ENCODE results near the gene DPP8.

The DPP8 gene

GRCh38 chr15:65529762-65530317, 12.4 kb upstream of the DPP8 start:
- H3K79me2 ChIP-seq (ENCODE audit: insufficient read depth, low read depth): peaks cover 47% of the 10 kb centered on the region
- no peaks in the 10 kb centered on the region for H3K27me3 ChIP-seq (ENCODE audit: insufficient read depth, low read depth)
- peaks cover 26% of the 10 kb centered on the region for H3K4me1 ChIP-seq (ENCODE audit: low read depth, poor library complexity, severe bottlenecking)
- no peaks in the 10 kb centered on the region for H4K20me1 ChIP-seq (ENCODE audit: insufficient read depth)
- H3K9ac ChIP-seq: peak overlapping the region; percentile 98
- peak overlapping the region; percentile 99 for H2AFZ ChIP-seq (ENCODE audit: low read depth)
- no peak for TF ChIP-seq CTCF (conservative IDR thresholded peaks at IDR 0.05; ENCODE audit: low read depth, low read length)
- H3K27ac ChIP-seq: peak overlapping the region; percentile 93
- peak overlapping the region; percentile 56 for H3K4me2 ChIP-seq
- H3K36me3 ChIP-seq (ENCODE audit: insufficient read depth): no peaks in the 10 kb centered on the region
- H3K4me3 ChIP-seq (IDR thresholded peaks at IDR 0.05; ENCODE audit: insufficient read depth, low read depth, low read length): no peak overlapping the region

- Histone ChIP-seq H3K27me3 (ENCODE audit: insufficient read depth, low read depth) (no peaks in the 10 kb centered on the region), H3K27ac (no peak overlapping the region), H3K36me3 (ENCODE audit: insufficient read depth) (no peaks in the 10 kb centered on the region), H3K9ac (no peak overlapping the region), H2AFZ (ENCODE audit: low read depth) (no peak overlapping the region), H3K4me2 (no peak overlapping the region), H3K79me2 (ENCODE audit: insufficient read depth, low read depth) (peaks cover 34% of the 10 kb centered on the region), H4K20me1 (ENCODE audit: insufficient read depth) (no peaks in the 10 kb centered on the region), H3K4me3 (IDR thresholded peaks at IDR 0.05; ENCODE audit: insufficient read depth, low read depth, low read length) (no peak overlapping the region), H3K4me1 (ENCODE audit: low read depth, poor library complexity, severe bottlenecking) (peaks cover 26% of the 10 kb centered on the region)
- no peak for TF ChIP-seq CTCF (conservative IDR thresholded peaks at IDR 0.05; ENCODE audit: low read depth, low read length)
Measured at GRCh38 chr15:65528461-65529060, 11.1 kb upstream of the DPP8 start.

- peaks cover 5% of the 10 kb centered on the region for H3K4me1 ChIP-seq (ENCODE audit: low read depth, poor library complexity, severe bottlenecking)
- H3K4me3 ChIP-seq (IDR thresholded peaks at IDR 0.05; ENCODE audit: insufficient read depth, low read depth, low read length): no peak overlapping the region
- H4K20me1 ChIP-seq (ENCODE audit: insufficient read depth): no peaks in the 10 kb centered on the region
- H3K27ac ChIP-seq: no peak overlapping the region
- no peaks in the 10 kb centered on the region for H3K36me3 ChIP-seq (ENCODE audit: insufficient read depth)
- no peak overlapping the region for H3K9ac ChIP-seq
- TF ChIP-seq CTCF (conservative IDR thresholded peaks at IDR 0.05; ENCODE audit: low read depth, low read length): no peak
- no peaks in the 10 kb centered on the region for H3K27me3 ChIP-seq (ENCODE audit: insufficient read depth, low read depth)
- peaks cover 5% of the 10 kb centered on the region; the same call in 1 of the 2 replicates for H3K79me2 ChIP-seq (ENCODE audit: insufficient read depth, low read depth)
- H3K4me2 ChIP-seq: no peak overlapping the region
- H2AFZ ChIP-seq (ENCODE audit: low read depth): no peak overlapping the region
Measured at GRCh38 chr15:65525622-65526021, 8.1 kb upstream of the DPP8 start.

GRCh38 chr15:65524226-65524625, 6.7 kb upstream of the DPP8 start:
- Histone ChIP-seq H3K4me1 (ENCODE audit: low read depth, poor library complexity, severe bottlenecking) (no peaks in the 10 kb centered on the region), H4K20me1 (ENCODE audit: insufficient read depth) (no peaks in the 10 kb centered on the region), H3K27ac (no peak overlapping the region), H3K9ac (no peak overlapping the region), H3K79me2 (ENCODE audit: insufficient read depth, low read depth) (no peaks in the 10 kb centered on the region), H3K4me2 (no peak overlapping the region), H3K36me3 (ENCODE audit: insufficient read depth) (no peaks in the 10 kb centered on the region), H3K4me3 (IDR thresholded peaks at IDR 0.05; ENCODE audit: insufficient read depth, low read depth, low read length) (no peak overlapping the region), H3K27me3 (ENCODE audit: insufficient read depth, low read depth) (no peaks in the 10 kb centered on the region), H2AFZ (ENCODE audit: low read depth) (no peak overlapping the region)
- no peak for TF ChIP-seq CTCF (conservative IDR thresholded peaks at IDR 0.05; ENCODE audit: low read depth, low read length)

Measured in KMS-11 (cell line).